NCI-H226 (cell line): Measurements from ENCODE around the gene RERE.

ENCODE experiments used
- DNase-seq: peaks from one replicate; pipeline ENCODE4 v3.0.0-alpha.2; 2015

The RERE gene

GRCh38 chr1:8563944-8564537 is 253.4 kb downstream of the RERE start:
- DNase-seq, result no peak

DNA sequence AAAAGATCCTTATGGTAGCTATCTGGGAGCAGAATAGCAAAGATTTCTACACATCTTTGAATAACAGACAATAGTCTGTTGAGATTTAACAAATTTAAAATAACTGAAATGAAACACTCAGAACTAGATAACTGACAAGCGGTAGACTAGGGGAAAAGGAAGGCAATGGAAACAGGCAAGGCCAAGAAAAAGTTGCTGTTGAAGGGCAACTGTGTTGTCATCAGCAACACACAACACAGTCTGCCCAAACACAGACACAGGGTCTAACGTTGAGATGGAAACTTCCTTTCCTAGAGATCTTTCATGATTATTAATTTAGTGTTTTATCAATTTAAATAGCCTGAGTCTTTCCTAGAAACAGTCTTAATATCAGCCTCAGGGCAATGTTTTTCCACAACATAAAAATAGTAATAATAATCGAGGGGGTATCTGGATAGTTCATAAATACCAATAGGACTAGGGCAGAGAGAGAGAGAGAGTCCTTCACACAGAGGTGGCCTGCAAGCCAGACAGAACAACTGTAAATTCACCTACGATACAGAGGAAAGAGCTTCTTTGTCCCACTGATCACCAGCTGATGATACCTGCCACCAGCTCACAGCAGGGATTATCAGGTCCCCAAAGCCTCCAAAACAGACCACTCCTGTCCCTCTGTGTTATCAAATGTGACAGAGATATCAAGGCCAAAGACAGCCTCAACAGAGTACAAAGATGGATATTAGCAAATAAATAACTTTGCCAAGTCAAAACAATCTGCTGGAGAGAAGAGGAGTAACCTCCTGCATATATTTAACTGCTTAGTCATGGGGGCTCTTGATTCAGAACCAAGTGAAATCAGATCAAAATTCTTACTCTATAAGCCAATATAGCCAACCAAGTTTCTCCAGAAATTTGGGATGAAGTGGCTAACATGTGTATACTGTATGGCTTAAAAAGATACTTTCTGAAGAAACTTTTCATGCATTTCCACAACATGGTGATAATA is 254.3 kb downstream of the RERE start:
- peak; percentile 21 for DNase-seq

- no peak for DNase-seq
Observed at GRCh38 chr1:8562222-8562621, 255.2 kb downstream of the RERE start.

GRCh38 chr1:8560611-8561544 is 256.6 kb downstream of the RERE start:
- DNase-seq, result no peak

DNA sequence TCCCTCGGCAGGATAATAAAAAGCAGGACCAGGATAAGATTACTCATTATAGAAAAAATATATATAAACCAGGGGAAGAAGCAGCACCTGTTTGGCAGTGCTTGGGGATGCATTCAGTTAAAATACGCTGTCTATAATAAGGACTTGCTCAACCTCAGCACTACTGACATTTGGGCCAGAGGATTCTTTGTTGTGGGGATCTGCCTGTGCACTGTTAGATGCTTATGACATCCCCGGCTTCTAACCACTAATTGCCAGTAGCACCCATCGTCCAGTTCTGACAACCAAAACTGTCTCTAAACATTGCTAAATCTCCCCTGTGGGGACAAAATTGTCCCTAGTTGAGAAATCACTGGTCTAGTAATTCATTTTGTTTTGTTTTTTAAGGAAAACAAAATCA is 257.4 kb downstream of the RERE start:
- no peak for DNase-seq

GRCh38 chr1:8555582-8555981 is 261.9 kb downstream of the RERE start:
- no peak for DNase-seq

DNA sequence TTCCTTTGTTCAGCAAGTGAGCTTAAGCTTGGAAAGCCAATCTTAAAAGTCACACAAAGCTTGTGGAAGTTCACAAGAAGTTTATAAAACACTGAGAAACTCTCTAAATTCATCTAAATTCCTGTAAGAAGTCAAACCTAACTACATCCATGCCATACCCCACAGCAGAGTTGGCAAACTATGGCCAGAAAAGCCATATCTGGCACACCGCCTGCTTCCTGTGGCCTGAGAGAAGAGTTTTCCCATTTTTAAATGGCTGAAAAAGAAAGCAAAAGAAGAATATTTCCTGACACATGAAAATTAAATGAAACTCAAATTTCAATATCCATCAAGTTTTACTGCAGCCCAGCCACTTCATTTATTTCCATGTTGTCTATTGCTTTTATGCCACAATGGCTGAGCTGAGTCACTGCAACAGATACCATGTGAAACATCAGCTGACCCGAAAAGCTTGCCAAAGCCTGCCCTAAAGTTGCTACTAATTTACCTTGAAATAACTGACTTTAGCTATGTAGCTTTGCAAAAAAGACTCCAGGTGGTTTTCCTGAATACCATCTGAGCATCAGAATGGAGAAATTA is 262.4 kb downstream of the RERE start:
- DNase-seq, result no peak

DNA sequence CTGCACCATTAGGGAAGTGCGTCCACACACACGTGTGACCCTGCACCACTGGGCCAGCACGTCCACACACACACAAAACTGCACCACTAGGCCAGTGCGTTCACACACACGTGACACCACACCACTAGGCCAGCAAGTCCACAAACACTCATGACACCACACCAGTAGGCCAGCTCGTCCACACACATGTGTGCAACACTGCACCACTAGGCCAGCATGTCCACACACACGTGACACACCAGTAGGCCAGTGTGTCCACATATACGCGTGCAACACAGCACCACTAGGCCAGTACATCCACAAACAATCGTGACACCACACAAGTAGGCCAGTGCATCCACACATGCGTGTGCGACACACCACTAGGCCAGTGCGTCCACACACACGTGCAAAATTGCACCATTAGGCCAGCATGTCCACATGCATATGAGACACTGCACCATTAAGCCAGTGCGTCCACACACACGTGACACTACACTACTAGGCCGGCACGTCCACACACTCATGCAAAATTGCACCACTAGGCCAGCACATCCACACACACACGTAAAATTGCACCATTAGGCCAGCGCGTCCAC is 264.5 kb downstream of the RERE start:
- no peak for DNase-seq

GRCh38 chr1:8551613-8552489 is 265.6 kb downstream of the RERE start:
- no peak for DNase-seq

DNA sequence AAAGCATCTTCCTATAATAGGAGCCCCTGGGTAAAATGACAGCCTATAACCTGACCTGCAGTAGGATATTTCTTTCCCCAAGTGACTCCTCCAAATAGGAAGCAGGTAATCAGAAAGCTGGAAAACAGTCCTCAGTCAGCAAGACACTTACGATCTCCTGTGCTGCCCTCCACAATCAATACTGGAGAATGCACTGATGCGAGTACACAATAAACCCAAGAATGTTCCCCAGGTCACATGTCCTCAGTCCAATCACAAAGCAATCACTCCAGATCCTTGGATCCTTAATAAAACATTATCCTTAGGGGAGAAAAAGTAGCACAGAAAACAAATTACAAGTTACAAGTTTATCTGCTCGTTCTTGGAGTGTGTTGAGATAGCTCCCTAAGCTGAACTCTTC is 266.4 kb downstream of the RERE start:
- DNase-seq, result no peak

DNA sequence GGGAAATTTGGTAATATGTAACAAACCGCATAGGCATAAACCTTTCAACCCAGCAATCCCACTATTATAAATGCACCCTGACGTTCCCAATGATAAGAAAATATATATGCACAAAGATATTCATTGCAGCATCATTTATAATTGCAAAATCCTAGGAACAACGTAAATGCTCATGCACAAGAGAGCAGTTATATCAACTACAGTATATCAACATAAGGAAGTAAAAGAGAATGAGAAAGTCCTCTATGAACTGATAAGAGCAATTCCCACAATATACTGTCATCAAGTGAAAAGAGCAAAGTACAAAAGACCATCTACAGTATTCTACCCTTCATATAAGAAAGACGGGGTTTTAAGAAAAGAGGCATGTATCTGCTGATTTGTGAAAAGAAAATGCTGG is 269.6 kb downstream of the RERE start:
- no peak for DNase-seq

GRCh38 chr1:8545078-8545477 is 272.4 kb downstream of the RERE start:
- peak; percentile 9 for DNase-seq

- DNase-seq, result no peak
Observed at GRCh38 chr1:8544644-8545043, 272.8 kb downstream of the RERE start.

- DNase-seq, result no peak
Observed at GRCh38 chr1:8543965-8544364, 273.5 kb downstream of the RERE start.

DNA sequence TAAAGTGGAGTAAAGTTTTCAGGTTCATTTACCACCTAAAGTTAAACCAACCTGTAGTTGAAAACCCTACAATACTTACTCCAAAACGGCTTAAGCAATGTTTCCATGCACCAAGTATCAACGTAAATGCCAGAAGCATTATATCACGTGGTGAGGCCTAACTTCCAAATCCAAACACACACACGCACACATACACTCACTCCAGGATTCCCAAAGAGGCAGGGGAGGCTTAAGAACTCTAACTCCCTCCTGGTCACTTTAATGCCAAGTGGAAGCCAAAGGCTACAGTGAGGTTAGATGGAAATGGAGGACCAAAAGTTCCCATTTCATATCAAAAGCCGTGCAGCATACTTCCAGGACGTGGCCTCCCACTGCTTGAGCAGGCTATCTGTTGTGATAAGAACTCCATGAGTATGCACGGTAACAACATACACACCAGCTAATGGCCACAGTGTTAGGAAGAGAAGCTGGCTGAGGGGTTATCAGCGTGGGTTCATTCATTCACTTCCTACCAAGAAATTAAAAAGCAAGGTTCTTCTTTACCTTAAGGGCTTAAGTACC is 275.4 kb downstream of the RERE start:
- DNase-seq, result no peak

DNA sequence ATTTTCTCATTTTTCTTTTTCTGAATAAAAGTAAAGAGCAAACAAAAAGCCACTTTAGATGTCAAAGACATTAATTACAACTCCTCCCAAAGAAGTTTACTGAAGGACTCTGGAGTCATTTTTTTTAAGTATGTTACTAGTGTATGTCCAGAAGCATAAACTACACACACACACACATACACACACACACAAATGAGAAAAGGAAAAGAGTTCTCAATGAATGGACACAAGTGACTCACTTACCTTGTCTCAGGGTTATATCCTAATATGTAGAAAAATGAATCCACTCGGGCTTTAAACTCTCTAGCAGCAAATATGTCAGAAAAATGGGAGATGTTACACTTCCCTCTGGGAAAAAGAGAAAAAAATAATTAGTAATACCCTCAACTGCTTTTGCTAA is 276.5 kb downstream of the RERE start:
- no peak for DNase-seq

DNA sequence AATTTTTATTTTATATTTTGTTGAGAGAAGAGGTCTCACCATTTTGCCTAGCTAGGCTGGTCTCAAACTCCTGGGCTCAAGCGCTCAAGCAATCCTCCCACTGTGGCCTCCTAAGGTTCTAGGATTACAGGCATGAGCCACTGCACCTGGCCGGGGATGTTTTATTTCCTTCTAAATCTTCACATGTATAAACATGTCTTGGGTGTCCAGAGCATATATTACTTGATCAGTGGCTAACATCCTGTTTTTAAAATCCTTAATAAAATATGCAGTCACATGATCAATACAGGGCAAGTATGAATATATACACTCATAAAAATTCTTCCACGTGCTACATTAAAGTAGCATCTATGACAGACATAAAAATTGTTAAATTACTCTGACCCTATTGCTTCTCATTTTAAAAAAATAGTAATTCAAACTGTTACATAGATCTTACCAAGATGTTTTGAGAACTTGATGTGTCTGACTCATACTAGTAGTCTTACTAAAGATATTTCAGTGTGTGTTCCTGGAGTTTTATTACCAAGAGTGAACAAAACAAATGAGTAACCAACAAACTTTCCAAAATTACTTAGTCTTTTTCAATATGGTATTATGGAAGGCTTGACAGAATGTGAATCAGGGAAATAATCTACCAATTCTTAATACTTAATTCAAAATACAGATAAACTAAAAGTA is 277.0 kb downstream of the RERE start:
- DNase-seq, result no peak

GRCh38 chr1:8539683-8540082 is 277.8 kb downstream of the RERE start:
- DNase-seq, result no peak

- DNase-seq, result no peak
Observed at GRCh38 chr1:8538502-8538901, 278.9 kb downstream of the RERE start.

- DNase-seq, result no peak
Observed at GRCh38 chr1:8537991-8538390, 279.4 kb downstream of the RERE start.

DNA sequence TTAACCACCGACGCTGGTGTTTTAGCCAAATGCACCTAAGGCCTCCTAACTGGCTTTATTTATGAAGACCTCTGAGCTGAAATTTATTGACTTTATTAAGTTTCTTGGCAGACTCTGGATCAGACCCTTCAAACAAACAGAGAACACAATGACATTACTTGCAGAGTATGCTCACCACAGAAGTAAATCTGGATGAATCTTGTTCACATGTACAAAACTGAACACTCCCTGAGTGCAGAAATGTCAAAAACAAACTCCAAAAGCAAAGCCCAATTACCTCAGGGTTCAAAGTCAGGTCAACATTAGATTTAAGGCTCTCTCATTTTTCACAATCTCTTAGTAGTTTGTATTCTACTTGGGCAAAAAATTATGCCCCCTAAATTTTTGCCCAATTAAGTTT is 280.9 kb downstream of the RERE start:
- DNase-seq, result no peak
